Right cardiac atrium (tissue), 5 donors: ENCODE results near the gene TIMM10B. TPM values are rescaled to one million over a fixed set of nuclear protein-coding genes. Genes with fewer than 3 reads are reported as not detected.

ENCODE experiments used
- ATAC-seq, 2 donors: fragments of 200-7000 bp; cut with Tn5 transposase; one replicate each; pipeline versions ENCODE4 v1.8.0 to v1.9.1; 2020; ENCODE audit warnings: moderate library complexity in 2 of 2, mild to moderate bottlenecking in 1 of 2
- DNase-seq, 3 donors: peaks; one replicate each; pipeline ENCODE4 v3.0.0-alpha.2; 2020
- H3K27ac ChIP-seq: one replicate; pipeline ENCODE4 v1.5.1; 2013; ENCODE audit warnings: mild to moderate bottlenecking, low read length, control low read depth, moderate library complexity
- H3K27me3 ChIP-seq: one replicate; pipeline ENCODE4 v1.6.1; 2013; ENCODE audit not compliant: control insufficient read depth, insufficient read depth
- H3K4me1 ChIP-seq: one replicate; pipeline ENCODE4 v1.6.1; 2013; ENCODE audit warnings: low read length; ENCODE audit not compliant: control insufficient read depth, insufficient read depth
- H3K4me3 ChIP-seq: one replicate; pipeline ENCODE4 v1.5.1; 2013; ENCODE audit warnings: low read length, control low read depth
- H3K9me3 ChIP-seq: one replicate; pipeline ENCODE4 v1.6.1; 2013; ENCODE audit warnings: low read length; ENCODE audit not compliant: control insufficient read depth
- WGBS: extraction: QIAGEN DNeasy Blood & Tissue Kit; methylation state at CpG from one replicate; pipeline ENCODE4 v1.1.7; 2013; 5-methylcytosine and 5-hydroxymethylcytosine counted together
- intact Hi-C, 4 donors: fragments of 100-400 bp; cut with DNase I; formaldehyde crosslinking; loops; one replicate each; pipeline versions ENCODE4 v1.11.0 to v1.14.0; 2022 to 2023
- polyA plus RNA-seq: library from polyadenylated mRNA; stranded (reverse); fragments of 200-250 nt; gene quantifications from one replicate; pipeline ENCODE4 v1.2.3, GENCODE V29; 2013
- total RNA-seq, 4 donors: library from RNA; stranded (reverse); fragmentation: NEBNext Ultra II Directional; extraction: Animal tissue kit (Norgen Biotek cat#: 25700); gene quantifications; one replicate each; pipeline ENCODE4 v1.2.1, GENCODE V29; 2021
- donor health status: healthy with polysubstance abuse.
- donor health status: DM: no; HTN: yes; CAD: no.
- donor health status: DM: no; HTN: no; CAD: no.
- donor health status: DM: no; HTN: yes; CAD: no; lungs with severe emphysema.
- donor health status: DM: yes; HTN: yes; CAD: no.

Gene TIMM10B
- total and polyA plus RNA-seq, 5 donors = 18.8 to 28.9 (median 24.7) TPM

DNA sequence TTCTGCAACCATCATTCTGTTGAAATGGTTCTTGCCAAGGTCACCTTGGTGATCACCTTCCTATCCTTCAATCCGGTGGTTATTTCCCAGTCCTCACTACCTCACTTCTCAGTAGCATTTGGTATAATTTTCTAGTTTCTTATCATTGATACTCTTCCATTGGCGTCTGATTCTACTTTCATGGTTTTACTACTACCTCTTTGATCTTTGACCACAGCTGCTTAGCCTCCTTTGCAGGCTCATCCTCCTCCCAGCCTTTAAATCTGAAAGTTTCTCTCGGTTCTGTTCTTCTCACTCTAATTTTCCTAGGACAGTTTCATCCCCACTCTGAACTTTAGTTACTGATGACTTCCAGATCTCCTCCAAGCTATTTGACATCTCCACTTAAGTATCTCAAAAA lies 5.0 kb downstream of the TIMM10B start:
- H3K4me1 ChIP-seq = peaks cover 2% of the 10 kb centered on the region
- no peaks in the 10 kb centered on the region for H3K9me3 ChIP-seq
- H3K27me3 ChIP-seq = no peaks in the 10 kb centered on the region
- DNase-seq = no peak
- 85% methylated on average over 3 of the region's 3 CpGs for WGBS
- H3K4me3 ChIP-seq = no peak overlapping the region
- ATAC-seq = no peak
- intact Hi-C loops = no loop called here
- no peak overlapping the region for H3K27ac ChIP-seq

DNA sequence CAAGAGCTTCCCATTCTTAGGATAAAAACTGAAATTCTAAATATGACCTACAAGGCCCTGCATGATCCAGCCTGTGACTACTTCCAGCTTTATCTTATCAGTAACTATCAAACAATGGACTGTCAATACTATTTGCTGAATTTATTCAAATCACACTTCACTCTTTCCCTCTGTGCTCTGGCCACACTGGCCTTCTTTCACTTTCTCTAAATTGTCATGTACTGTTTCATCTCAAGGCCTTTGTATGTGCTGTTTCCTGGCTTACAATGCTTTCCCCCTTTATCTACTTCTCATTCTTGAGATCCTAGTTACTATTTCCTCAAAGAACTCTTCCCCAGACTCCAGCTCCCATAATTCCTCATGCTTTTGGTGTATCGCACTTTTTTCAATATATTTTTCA lies 5.6 kb downstream of the TIMM10B start:
- H3K4me1 ChIP-seq = peaks cover under 1% of the 10 kb centered on the region
- H3K27ac ChIP-seq = no peak overlapping the region
- H3K4me3 ChIP-seq = no peak overlapping the region
- no peaks in the 10 kb centered on the region for H3K27me3 ChIP-seq
- DNase-seq (no peak), ATAC-seq (no peak)
- 86% methylated on average over 1 of the region's 1 CpG for WGBS
- intact Hi-C loops = no loop called here
- H3K9me3 ChIP-seq = no peaks in the 10 kb centered on the region

DNA sequence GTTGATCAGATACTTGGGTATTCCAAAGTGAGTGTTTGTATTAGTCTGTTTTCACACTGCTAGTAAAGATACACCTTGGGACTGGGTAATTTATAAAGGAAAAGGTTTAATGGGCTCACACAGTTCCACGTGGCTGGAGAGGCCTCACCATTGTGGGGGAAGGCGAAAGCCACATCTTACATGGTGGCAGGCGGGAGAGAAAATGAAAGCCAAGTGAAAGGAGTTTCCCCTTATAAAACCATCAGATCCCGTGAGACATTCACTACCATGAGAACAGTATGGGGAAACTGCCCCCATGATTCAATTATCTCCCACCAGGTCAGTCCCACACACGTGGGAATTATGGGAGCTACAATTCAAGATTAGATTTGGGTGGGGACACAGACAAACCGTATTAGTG lies 7.0 kb downstream of the TIMM10B start:
- DNase-seq (no peak), ATAC-seq (no peak)
- H3K4me3 ChIP-seq = no peak overlapping the region
- intact Hi-C loops = no loop called here
- H3K9me3 ChIP-seq = no peaks in the 10 kb centered on the region
- H3K4me1 ChIP-seq = no peaks in the 10 kb centered on the region
- 89% methylated on average over 6 of the region's 6 CpGs for WGBS
- no peak overlapping the region for H3K27ac ChIP-seq
- no peaks in the 10 kb centered on the region for H3K27me3 ChIP-seq

DNA sequence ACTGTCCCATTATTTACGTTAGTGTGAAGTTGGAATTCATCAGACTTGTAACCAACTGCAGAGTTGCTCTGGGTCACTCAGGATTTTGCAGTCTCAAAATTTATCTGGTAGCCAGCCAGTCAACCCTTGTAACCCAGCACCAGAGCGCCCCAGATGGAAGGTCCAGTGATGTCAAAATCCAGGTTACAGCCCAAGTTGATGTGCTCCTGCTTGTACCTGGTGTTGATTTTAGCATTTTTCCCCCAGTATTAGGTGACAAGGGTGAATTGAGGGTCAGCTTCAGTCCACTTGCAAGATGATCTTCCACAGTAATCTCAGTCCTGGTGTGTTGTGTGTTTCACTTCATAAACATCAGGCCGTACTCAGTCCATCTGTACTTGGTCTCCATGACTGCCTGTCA lies 7.5 kb downstream of the TIMM10B start:
- Histone ChIP-seq H3K4me3 (no peak overlapping the region), H3K27me3 (no peaks in the 10 kb centered on the region), H3K27ac (no peak overlapping the region), H3K9me3 (no peaks in the 10 kb centered on the region), H3K4me1 (no peaks in the 10 kb centered on the region)
- DNase-seq (no peak), ATAC-seq (no peak)
- intact Hi-C loops = no loop called here
- WGBS = 97% methylated on average over 3 of the region's 3 CpGs

DNA sequence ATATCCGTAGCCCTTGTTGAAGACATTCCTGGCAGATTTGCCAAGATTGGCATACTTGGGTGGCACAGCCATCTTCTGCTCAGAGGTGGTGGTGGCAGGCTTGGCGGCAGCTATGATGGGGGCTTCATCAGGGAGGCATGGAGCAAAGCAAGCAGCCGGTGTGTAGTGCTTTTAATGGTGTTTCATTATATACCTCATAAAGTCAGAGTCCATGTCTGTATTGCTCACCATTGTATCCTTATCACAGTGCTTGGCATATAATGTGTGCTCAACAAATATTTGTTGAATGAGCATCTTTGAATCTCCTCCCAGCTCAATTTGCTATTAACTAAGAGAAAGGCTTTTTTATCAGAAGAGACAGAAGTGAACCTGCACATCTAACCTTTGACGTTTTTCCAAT lies 8.0 kb downstream of the TIMM10B start:
- Histone ChIP-seq H3K27me3 (no peaks in the 10 kb centered on the region), H3K4me3 (no peak overlapping the region), H3K27ac (no peak overlapping the region), H3K9me3 (no peaks in the 10 kb centered on the region), H3K4me1 (no peaks in the 10 kb centered on the region)
- intact Hi-C loops = no loop called here
- WGBS = 89% methylated on average over 4 of the region's 4 CpGs
- DNase-seq (no peak), ATAC-seq (no peak)

DNA sequence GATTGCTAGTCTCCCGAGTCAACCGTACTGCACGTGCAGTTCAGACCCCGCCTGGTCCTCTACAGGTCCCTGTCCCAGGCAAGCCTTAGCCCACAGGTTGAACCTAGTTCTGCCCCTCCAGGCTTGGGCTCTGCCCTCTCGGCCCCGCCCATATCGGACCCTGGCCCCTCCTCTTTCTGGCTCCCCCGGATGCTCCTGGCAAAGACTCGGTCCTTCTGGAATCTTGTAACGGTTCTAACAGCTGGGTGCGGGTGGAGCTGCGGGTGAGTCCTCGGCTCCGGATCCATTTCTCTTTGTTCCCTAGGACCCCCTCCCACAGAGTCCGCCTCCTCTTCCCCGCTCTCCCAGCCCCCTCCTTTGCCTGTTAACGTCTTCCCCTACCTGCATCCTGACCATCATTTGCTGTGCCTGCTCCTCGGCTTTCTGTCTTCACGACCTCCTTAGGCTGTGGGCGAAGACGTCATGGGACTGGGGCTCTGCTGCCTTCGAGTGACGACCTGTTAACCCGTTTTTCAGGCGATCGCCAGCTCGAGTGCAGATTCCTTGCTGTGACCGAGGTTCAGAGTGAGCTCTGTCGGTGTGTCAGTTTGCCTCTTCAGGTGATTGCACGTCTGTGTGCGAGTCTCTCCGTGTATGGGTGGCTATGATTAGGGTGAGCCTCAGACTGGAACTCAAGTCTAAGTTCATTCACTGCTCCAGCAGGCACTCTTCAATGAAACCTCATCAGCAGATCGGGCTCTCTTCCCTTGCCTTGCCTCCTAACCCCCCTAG lies 16.0 kb downstream of the TIMM10B start, which contains the start of gene DNHD1:
Gene DNHD1, plus strand, starts transcription at position 212 of the 771 bp plus-strand sequence. CDS start 936 bp downstream, outside the sequence.
- peak; percentile 48 to 61 for ATAC-seq
- WGBS = 46% methylated on average over 33 of the region's 33 CpGs
- no peak within 1 kb of the TSS for H3K27ac ChIP-seq
- no peak within 1 kb of the TSS for H3K4me3 ChIP-seq
- no peaks in the 10 kb centered on the region for H3K9me3 ChIP-seq
- intact Hi-C loops = no loop called here
- peak; percentile 58 to 75 (median 74) for DNase-seq
- H3K4me1 ChIP-seq = peaks cover 3% of the 10 kb centered on the region
- no peaks in the 10 kb centered on the region for H3K27me3 ChIP-seq

DNA sequence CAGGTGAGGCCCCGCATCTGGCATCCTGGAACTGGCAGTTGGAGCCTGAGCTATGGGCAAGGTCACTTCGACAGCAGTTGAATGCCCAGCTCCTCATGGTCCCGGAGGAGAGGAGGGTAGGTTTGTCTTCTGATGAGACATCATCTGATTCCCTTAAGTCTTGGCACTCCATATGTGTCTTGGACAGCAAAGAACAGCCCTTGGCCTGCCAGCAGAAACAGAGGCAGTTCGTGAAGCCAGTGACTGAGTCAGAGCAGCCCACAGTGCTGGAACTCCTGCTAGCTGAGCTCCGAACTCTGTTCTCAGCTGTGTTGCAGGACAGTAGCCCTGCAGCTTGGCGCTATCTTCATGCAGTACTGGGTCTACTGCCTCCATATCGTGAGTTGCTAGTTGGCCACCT lies 16.8 kb downstream of the TIMM10B start:
- 68% methylated on average over 7 of the region's 7 CpGs for WGBS
- H3K4me1 ChIP-seq = peaks cover 3% of the 10 kb centered on the region
- DNase-seq (peak; percentile 68 to 82 (median 75)), ATAC-seq (peak; percentile 82)
- intact Hi-C loops = no loop called here
- no peak overlapping the region for H3K27ac ChIP-seq
- no peaks in the 10 kb centered on the region for H3K27me3 ChIP-seq
- no peak overlapping the region for H3K4me3 ChIP-seq
- H3K9me3 ChIP-seq = no peaks in the 10 kb centered on the region

DNA sequence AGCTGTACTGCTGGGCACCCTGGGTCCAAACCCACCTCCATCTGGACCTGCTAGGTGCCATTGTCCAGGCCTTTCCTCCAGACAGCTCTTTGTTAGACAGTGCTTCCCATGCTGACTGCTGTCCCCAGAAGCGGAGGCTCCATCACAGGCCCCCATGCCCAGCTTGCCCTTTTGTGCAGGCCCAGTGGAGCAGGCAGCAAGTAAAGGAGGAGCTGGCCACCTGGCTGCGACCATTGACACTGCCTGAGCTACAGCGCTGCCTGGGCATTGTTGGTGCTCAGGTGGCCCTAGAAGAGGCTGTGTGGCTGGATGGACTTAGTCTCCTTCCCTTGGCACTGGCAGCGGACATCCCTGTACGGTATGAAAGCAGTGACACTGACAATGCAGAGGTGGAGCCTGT lies 17.2 kb downstream of the TIMM10B start:
- no peaks in the 10 kb centered on the region for H3K27me3 ChIP-seq
- no peaks in the 10 kb centered on the region for H3K9me3 ChIP-seq
- 93% methylated on average over 5 of the region's 5 CpGs for whole genome bisulfite sequencing
- no peak overlapping the region for H3K4me3 ChIP-seq
- intact Hi-C loops = no loop called here
- DNase-seq (peak in 1 of 3 donors; percentile 51), ATAC-seq (no peak)
- H3K27ac ChIP-seq = no peak overlapping the region
- H3K4me1 ChIP-seq = peaks cover 3% of the 10 kb centered on the region

DNA sequence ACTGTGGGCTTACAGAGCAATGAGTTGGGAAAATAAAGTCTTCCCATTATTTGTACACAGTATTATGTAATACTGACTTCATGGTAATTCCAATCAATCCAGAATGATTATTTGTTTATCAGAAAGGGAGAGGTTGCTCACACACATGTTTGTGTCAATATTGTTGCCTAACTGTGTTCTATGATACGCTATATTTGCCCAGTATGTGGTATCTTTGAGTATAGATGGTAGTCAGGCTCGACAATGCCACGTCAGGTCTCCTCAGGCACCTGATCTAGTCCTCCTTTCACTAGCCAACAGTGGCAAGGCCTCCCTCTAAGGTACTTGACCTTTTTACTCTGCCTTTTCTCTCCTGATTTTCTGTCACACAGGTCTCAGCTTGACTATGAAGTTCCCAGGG lies 21.1 kb downstream of the TIMM10B start:
- no peak for ATAC-seq
- Histone ChIP-seq H3K4me3 (no peak overlapping the region), H3K27me3 (no peaks in the 10 kb centered on the region), H3K27ac (no peak overlapping the region), H3K4me1 (no peaks in the 10 kb centered on the region), H3K9me3 (no peaks in the 10 kb centered on the region)
- whole genome bisulfite sequencing = 94% methylated on average over 3 of the region's 3 CpGs
- intact Hi-C loops = loop anchor here in 2 of 4 donors (5.0 to 10.0 kb wide), 2 partner anchors 58 to 125 kb away; partner anchors contain the start of gene HPX (in 2 of the 2)
- no peak for DNase-seq

DNA sequence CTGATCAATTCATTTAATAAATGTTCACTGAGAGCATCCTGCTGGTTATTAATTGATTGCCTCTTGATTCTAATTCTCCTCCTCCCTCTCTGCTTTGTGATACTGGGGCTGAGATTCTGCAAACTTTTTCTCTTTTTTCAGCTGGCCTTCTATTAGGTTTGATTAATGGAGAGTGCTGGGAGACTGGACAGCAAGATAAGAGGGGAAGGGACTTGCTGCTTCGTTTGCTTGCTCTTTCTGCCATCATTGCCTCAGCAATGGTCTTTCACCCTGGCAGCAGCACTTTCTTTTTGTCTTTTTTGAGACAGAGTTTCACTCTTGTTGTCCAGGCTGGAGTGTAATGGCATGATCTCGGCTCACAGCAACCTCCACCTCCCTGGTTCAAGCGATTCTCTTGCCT lies 22.9 kb downstream of the TIMM10B start:
- Histone ChIP-seq H3K27ac (no peak overlapping the region), H3K27me3 (no peaks in the 10 kb centered on the region), H3K9me3 (no peaks in the 10 kb centered on the region), H3K4me3 (no peak overlapping the region), H3K4me1 (no peaks in the 10 kb centered on the region)
- ATAC-seq (no peak), DNase-seq (no peak)
- intact Hi-C loops = loop anchor here in 2 of 4 donors (5.0 to 10.0 kb wide), 2 partner anchors 59 to 127 kb away; partner anchors contain the start of gene HPX (in 2 of the 2)
- 68% methylated on average over 3 of the region's 3 CpGs for WGBS

DNA sequence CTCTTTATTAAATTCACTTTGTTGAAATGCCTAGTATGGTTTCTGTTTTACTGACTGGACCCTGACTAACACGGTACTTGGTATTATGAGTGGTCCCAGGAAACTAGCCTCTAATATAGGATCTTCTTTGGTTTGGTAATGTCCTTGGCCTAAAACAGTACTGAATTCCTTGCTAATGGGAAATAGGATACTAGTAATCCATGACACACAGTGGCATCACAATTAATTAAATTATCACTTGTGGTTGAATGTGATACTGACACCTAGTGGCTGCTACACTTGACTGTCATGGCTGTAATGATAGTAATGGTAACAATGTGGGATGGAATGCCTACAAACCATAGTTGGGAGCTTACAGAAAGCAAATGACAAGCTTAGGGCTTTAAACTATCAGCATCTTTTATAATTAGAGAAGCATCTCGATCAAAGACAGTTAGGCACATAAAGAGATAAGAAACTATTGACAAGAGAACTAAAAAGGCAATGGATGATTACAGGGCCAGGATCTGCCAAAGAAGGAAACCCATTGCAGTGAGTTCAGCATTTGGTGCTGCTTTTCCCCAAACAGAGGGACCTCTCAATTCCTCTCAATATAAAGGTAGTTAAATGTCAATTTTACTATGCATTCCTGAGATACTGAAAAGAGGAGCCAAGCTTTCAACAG lies 24.4 kb downstream of the TIMM10B start:
- H3K9me3 ChIP-seq = no peaks in the 10 kb centered on the region
- H3K27ac ChIP-seq = no peak overlapping the region
- no peaks in the 10 kb centered on the region for H3K27me3 ChIP-seq
- peak; percentile 61 to 75 for ATAC-seq
- H3K4me1 ChIP-seq = no peaks in the 10 kb centered on the region
- H3K4me3 ChIP-seq = no peak overlapping the region
- WGBS = 51% methylated on average over 2 of the region's 2 CpGs
- intact Hi-C loops = loop anchor here in 3 of 4 donors (2.0 to 10.0 kb wide), 3 partner anchors 61 to 127 kb away; partner anchors contain the start of gene HPX (in 2 of the 3)
- no peak for DNase-seq
